LNCAP (cell line): Measurements from ENCODE around the gene NAA38.

Experiments used
- TF ChIP-seq, protein P1 (sequence below): fragments of 450-650 bp; IDR thresholded peaks from 2 replicates; pipeline ENCODE4 v1.5.1; 2017; ENCODE audit warnings: mild to moderate bottlenecking

The NAA38 gene

DNA sequence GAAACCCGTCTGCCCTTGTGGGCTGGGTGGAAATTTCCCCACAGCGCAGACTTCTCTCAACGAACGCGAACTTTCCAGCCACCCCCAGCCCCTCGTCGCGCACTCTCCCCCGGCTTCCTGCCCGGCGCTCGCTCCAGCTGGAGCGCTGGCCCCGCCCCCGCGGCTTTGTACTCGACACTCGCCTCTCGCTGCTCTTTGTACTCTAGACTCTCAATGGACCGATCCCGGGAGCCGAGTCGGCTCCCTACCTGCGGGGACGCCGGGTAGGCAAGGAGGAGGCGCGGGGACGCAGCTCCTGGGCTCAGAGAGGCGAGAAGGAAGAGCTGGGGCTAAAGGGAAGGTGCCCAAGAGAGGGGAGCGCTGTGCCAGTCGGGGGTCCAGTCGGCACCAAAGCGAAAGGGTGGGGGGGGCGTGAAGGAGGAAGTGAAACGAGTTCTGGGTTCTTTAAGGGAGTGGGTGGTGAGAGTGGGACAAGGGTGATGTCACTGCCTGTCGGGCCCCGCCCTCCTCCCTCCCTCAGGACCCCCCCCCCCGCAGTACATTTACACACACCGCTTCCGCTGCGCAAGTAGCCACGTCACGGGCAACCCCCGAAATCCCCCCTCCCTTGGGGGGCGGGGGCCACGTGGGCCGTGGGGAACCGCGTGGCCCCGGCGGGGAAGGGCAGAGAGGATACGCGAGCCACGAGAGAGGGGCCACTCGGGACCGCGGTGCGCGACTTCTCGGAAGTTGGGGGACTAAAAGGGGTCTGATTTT is 13.6 kb downstream of the NAA38 start:
- TF ChIP-seq, protein P1, sequence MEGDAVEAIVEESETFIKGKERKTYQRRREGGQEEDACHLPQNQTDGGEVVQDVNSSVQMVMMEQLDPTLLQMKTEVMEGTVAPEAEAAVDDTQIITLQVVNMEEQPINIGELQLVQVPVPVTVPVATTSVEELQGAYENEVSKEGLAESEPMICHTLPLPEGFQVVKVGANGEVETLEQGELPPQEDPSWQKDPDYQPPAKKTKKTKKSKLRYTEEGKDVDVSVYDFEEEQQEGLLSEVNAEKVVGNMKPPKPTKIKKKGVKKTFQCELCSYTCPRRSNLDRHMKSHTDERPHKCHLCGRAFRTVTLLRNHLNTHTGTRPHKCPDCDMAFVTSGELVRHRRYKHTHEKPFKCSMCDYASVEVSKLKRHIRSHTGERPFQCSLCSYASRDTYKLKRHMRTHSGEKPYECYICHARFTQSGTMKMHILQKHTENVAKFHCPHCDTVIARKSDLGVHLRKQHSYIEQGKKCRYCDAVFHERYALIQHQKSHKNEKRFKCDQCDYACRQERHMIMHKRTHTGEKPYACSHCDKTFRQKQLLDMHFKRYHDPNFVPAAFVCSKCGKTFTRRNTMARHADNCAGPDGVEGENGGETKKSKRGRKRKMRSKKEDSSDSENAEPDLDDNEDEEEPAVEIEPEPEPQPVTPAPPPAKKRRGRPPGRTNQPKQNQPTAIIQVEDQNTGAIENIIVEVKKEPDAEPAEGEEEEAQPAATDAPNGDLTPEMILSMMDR = no peak

GRCh38 chr17:7843257-7843535 is 14.2 kb downstream of the NAA38 start:
- TF ChIP-seq, protein P1 = no peak

DNA sequence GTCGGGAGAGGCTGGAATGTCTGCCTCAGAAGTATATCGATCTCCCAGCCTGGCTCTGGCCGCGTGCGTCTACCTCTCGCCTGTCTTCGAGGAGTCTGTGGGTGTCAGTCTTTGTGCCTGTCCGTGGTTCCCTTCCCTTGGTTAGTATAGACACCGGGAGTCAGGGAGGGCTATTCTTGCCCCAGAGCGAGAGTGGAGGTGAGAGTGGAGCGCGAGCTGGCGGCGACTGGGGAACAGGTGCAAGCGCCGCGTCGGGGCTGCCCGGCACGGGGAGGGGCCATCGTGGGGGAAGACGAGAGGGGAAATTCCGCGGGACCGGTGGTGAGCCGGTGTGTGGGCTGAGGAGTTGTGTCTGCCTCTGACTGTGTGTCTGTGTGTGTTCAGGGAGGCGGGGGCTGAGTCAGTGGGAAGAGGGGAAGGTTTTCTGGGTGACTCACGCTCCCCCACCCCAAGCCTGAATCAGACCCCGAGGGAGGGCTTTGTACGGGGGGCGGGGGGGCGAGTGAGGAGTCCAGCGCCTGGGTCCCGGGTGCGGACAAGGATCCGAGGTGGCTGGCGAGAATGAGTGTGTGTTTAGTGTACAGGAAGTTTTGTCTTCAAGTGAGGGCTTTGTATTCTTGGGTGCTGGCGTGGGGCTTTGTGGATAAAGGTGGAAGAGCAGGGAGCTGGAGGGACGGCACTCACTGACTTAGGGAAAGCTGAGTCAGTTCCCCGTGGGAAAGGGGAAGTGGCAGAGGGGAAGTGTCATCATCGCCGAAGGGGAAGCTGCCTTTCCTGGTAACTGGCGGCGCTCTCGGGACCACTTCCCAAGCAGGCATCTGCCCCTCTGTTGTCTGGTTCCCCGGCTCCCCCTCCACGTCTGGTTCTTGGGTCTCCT is 14.7 kb downstream of the NAA38 start:
- TF ChIP-seq, protein P1 = no peak

DNA sequence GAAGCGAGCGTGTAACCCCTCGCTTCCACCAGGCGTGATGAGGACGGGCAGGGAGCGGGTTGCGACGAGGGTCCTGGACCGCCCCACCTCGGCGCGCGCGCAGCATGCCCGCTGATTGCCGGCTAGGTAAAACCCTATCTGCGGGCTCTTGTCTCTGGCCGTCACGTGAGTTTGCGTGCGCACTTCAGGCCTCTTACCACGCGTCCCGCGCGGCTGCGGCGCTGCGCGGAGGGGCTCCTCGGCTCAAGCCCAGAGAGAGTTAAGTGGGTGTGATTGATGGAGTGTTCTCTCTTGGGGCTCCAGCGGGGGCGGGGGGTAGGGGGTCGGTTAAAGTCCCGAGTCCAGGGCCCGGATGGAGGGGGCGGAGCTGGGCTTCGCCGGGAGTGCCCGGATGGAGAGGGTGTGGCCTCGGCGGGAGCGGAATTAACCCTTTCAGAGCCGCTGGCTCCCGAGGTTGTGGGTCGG is 15.4 kb downstream of the NAA38 start:
- TF ChIP-seq, protein P1 = no peak

- TF ChIP-seq, protein P1 = peak; percentile 18; the same call in 1 of the 2 replicates
These were observed 15.9 kb downstream of the NAA38 start for GRCh38 chr17:7841396-7841914.

- TF ChIP-seq, protein P1 = no peak
These were observed 16.5 kb downstream of the NAA38 start for GRCh38 chr17:7840875-7841274.

DNA sequence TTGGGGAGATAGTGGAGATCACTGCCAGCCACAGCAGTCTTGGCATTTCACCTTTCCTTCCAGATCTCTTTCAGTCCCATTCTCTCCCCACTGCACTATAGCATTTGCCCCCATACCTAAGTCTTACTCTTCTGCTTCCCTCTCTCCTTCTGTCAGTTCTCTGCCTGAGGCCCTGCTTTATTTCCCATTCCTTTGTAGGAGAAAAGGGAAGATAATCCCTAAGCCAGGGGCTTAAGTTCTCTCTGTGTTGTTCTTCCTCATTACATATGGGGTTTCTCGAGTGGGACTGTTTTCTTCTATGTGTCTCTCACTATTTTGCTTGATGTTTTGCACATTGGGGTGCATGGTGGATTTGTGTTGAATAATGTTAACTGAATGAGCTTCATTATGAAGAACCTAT is 16.9 kb downstream of the NAA38 start:
- TF ChIP-seq, protein P1 = no peak
